Neural cell (in vitro differentiated cells): ENCODE results near the gene SEC24C. TPM values are rescaled to one million over a fixed set of nuclear protein-coding genes. Genes with fewer than 3 reads are reported as not detected.

Experiments
- H2AFZ ChIP-seq: fragments of 200-600, 300-800 bp; sonication (generic), shearing (Covaris generic); 2 replicates; pipeline ENCODE4 v1.6.0; 2014; ENCODE audit warnings: low read depth, mild to moderate bottlenecking, antibody characterized with exemption, low read length, moderate library complexity
- H3F3A ChIP-seq: fragments of 200-600 bp; shearing (Covaris generic); 2 replicates; pipeline ENCODE4 v1.6.1; 2016; ENCODE audit warnings: mild to moderate bottlenecking, moderate library complexity, mixed read lengths, antibody characterized with exemption, low read length; ENCODE audit not compliant: insufficient read depth, poor library complexity, severe bottlenecking
- H3K27ac ChIP-seq: fragments of 200-600, 300-800 bp; sonication (generic), shearing (Covaris generic); 2 replicates; pipeline ENCODE4 v1.5.1; 2014; ENCODE audit warnings: mild to moderate bottlenecking, low read length, moderate library complexity
- H3K27me3 ChIP-seq: fragments of 300-800, 200-600 bp; sonication (generic), shearing (Covaris generic); 2 replicates; pipeline ENCODE4 v1.6.0; 2014; ENCODE audit warnings: mild to moderate bottlenecking, low read depth, low read length, moderate library complexity; ENCODE audit not compliant: insufficient read depth
- H3K36me3 ChIP-seq: fragments of 300-800, 200-600 bp; sonication (generic), shearing (Covaris generic); 2 replicates; pipeline ENCODE4 v1.5.1; 2014; ENCODE audit warnings: mild to moderate bottlenecking, antibody characterized with exemption, low read length, moderate library complexity; ENCODE audit not compliant: insufficient read depth
- H3K4me2 ChIP-seq: fragments of 300-800, 200-600 bp; sonication (generic), shearing (Covaris generic); 2 replicates; pipeline ENCODE4 v1.6.0; 2014; ENCODE audit warnings: mild to moderate bottlenecking, low read length
- H3K4me3 ChIP-seq: fragments of 300-800, 200-600 bp; sonication (generic), shearing (Covaris generic); 2 replicates; pipeline ENCODE4 v1.5.1; 2014; ENCODE audit warnings: mild to moderate bottlenecking, low read length, moderate library complexity
- H3K79me2 ChIP-seq: fragments of 200-600 bp; shearing (Covaris generic); replicated peaks from 2 replicates; pipeline ENCODE4 v1.6.0; 2014; ENCODE audit warnings: mild to moderate bottlenecking, low read length, moderate library complexity; ENCODE audit not compliant: insufficient read depth
- H3K9ac ChIP-seq: fragments of 300-800, 200-600 bp; sonication (generic), shearing (Covaris generic); 2 replicates; pipeline ENCODE4 v1.6.1; 2016; ENCODE audit warnings: mild to moderate bottlenecking, low read length, mixed read lengths
- H3K9me2 ChIP-seq: fragments of 200-600 bp; shearing (Covaris generic); 2 replicates; pipeline ENCODE4 v1.6.1; 2016; ENCODE audit warnings: mild to moderate bottlenecking, low read length, mixed read lengths; ENCODE audit not compliant: insufficient read depth
- H3K9me3 ChIP-seq: fragments of 200-600, 300-800 bp; sonication (generic), shearing (Covaris generic); 2 replicates; pipeline ENCODE4 v1.6.1; 2016; ENCODE audit warnings: mild to moderate bottlenecking, mixed run types, low read length, moderate library complexity, mixed read lengths
- H4K20me1 ChIP-seq: fragments of 200-600 bp; shearing (Covaris generic); 2 replicates; pipeline ENCODE4 v1.6.1; 2016; ENCODE audit warnings: mild to moderate bottlenecking, mixed run types; ENCODE audit not compliant: insufficient read depth
- EP300 ChIP-seq: fragments of 450-650 bp; conservative IDR thresholded peaks from 2 replicates; pipeline ENCODE4 v1.6.1; 2014; ENCODE audit warnings: antibody characterized with exemption, mild to moderate bottlenecking, moderate library complexity; ENCODE audit not compliant: poor library complexity, severe bottlenecking
- EZH2 ChIP-seq: fragments of 200-600, 300-800 bp; shearing (Covaris generic), sonication (generic); IDR thresholded peaks from 2 replicates; pipeline ENCODE4 v1.6.1; 2014; ENCODE audit warnings: antibody characterized with exemption, low read length, borderline replicate concordance, mild to moderate bottlenecking; ENCODE audit not compliant: insufficient read depth, poor library complexity, severe bottlenecking
- MXI1 ChIP-seq: fragments of 450-650 bp; conservative IDR thresholded peaks from 2 replicates; pipeline ENCODE4 v1.6.1; 2014; ENCODE audit warnings: antibody characterized with exemption, mild to moderate bottlenecking; ENCODE audit not compliant: poor library complexity, severe bottlenecking
- POLR2AphosphoS5 ChIP-seq: IDR thresholded peaks from 2 replicates; pipeline ENCODE4 v1.6.1; 2012
- RAD21 ChIP-seq: fragments of 450-650 bp; conservative IDR thresholded peaks from 2 replicates; pipeline ENCODE4 v1.6.1; 2014; ENCODE audit warnings: antibody characterized with exemption, mild to moderate bottlenecking, moderate library complexity
- SMC3 ChIP-seq: fragments of 450-650 bp; conservative IDR thresholded peaks from 2 replicates; pipeline ENCODE4 v1.6.1; 2014; ENCODE audit warnings: antibody characterized with exemption, mild to moderate bottlenecking, moderate library complexity; ENCODE audit not compliant: poor library complexity
- TAF1 ChIP-seq: IDR thresholded peaks from 2 replicates; pipeline ENCODE4 v1.6.1; 2012; ENCODE audit warnings: low read depth
- polyA plus RNA-seq: library from polyadenylated mRNA; depleted of rRNA; stranded (reverse); fragments of >200 nt; gene quantifications from 2 replicates; pipeline ENCODE4 v1.2.3, GENCODE V29; 2014
- TF ChIP-seq, protein P1 (sequence below): IDR thresholded peaks from 2 replicates; pipeline ENCODE4 v1.6.1; 2012; ENCODE audit warnings: borderline replicate concordance
- TF ChIP-seq, protein P2 (sequence below): fragments of 450-650 bp; IDR thresholded peaks from 2 replicates; pipeline ENCODE4 v1.5.1; 2014; ENCODE audit warnings: antibody characterized with exemption, mild to moderate bottlenecking, moderate library complexity; ENCODE audit not compliant: poor library complexity, severe bottlenecking

SEC24C gene
- polyA plus RNA-seq, 1 donor from 2014 or later, result 43.0 TPM

DNA sequence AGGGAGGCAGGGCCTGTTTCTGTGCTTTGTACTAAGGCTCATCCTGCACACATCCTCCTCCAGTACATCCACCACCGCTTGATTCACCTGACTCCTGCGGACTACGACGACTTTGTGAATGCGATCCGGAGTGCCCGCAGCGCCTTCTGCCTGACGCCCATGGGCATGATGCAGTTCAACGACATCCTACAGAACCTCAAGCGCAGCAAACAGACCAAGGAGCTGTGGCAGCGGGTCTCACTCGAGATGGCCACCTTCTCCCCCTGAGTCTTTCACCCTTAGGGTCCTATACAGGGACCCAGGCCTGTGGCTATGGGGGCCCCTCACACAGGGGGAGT, 57.0 kb downstream of the SEC24C start:
- Histone ChIP-seq H2AFZ (no peak overlapping the region), H3K9me2 (no peaks in the 10 kb centered on the region), H3K9me3 (no peaks in the 10 kb centered on the region), H3K4me3 (no peak overlapping the region), H3K36me3 (peaks cover 14% of the 10 kb centered on the region), H3K27ac (no peak overlapping the region), H3F3A (no peaks in the 10 kb centered on the region), H3K27me3 (no peaks in the 10 kb centered on the region), H4K20me1 (no peaks in the 10 kb centered on the region), H3K79me2 (no peaks in the 10 kb centered on the region), H3K4me2 (no peak overlapping the region), H3K9ac (no peak overlapping the region)
- TF ChIP-seq MXI1, result no peak
- TF ChIP-seq POLR2AphosphoS5, result peak; percentile 23

DNA sequence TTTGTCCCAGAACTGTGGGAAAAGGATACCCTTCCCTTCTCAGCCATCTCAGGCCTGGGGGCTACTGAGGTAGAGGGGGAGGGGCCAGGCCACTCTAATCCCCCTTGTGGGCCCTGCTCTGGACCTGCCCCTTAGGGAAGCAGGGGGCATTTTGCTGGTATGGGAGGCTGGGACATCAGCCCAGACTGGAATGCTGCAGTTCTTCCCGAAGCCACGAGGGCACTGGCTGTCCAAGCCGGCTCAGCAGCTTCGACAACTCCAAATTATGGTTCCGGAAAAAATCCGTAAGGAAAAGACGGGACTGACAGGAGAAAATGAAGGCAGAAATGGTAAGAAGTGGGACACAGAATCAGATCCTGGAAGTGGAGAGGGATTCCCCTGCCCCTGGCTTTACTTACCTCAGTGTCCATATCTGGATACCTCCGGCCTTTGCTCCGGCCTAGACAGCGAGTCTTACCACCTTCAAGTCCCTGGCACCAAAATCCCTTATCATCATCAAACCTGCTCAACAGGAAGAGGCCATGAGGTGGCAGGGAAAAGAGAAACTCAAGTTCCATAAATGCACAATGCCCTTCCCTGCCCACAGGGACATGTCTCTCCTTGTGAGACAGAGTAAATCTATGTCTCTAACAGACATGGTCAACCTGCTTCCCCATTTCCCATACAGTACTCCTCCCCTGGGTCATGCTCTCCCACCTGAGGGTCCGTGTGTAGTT, 58.3 kb downstream of the SEC24C start:
- TF ChIP-seq RAD21 (no peak), MXI1 (no peak), EP300 (no peak), POLR2AphosphoS5 (no peak), SMC3 (no peak), TAF1 (no peak), EZH2 (no peak)
- TF ChIP-seq, protein P1, sequence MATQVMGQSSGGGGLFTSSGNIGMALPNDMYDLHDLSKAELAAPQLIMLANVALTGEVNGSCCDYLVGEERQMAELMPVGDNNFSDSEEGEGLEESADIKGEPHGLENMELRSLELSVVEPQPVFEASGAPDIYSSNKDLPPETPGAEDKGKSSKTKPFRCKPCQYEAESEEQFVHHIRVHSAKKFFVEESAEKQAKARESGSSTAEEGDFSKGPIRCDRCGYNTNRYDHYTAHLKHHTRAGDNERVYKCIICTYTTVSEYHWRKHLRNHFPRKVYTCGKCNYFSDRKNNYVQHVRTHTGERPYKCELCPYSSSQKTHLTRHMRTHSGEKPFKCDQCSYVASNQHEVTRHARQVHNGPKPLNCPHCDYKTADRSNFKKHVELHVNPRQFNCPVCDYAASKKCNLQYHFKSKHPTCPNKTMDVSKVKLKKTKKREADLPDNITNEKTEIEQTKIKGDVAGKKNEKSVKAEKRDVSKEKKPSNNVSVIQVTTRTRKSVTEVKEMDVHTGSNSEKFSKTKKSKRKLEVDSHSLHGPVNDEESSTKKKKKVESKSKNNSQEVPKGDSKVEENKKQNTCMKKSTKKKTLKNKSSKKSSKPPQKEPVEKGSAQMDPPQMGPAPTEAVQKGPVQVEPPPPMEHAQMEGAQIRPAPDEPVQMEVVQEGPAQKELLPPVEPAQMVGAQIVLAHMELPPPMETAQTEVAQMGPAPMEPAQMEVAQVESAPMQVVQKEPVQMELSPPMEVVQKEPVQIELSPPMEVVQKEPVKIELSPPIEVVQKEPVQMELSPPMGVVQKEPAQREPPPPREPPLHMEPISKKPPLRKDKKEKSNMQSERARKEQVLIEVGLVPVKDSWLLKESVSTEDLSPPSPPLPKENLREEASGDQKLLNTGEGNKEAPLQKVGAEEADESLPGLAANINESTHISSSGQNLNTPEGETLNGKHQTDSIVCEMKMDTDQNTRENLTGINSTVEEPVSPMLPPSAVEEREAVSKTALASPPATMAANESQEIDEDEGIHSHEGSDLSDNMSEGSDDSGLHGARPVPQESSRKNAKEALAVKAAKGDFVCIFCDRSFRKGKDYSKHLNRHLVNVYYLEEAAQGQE, result no peak
- TF ChIP-seq, protein P2, sequence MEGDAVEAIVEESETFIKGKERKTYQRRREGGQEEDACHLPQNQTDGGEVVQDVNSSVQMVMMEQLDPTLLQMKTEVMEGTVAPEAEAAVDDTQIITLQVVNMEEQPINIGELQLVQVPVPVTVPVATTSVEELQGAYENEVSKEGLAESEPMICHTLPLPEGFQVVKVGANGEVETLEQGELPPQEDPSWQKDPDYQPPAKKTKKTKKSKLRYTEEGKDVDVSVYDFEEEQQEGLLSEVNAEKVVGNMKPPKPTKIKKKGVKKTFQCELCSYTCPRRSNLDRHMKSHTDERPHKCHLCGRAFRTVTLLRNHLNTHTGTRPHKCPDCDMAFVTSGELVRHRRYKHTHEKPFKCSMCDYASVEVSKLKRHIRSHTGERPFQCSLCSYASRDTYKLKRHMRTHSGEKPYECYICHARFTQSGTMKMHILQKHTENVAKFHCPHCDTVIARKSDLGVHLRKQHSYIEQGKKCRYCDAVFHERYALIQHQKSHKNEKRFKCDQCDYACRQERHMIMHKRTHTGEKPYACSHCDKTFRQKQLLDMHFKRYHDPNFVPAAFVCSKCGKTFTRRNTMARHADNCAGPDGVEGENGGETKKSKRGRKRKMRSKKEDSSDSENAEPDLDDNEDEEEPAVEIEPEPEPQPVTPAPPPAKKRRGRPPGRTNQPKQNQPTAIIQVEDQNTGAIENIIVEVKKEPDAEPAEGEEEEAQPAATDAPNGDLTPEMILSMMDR, result no peak
- Histone ChIP-seq H3K9me3 (no peaks in the 10 kb centered on the region), H3K9me2 (no peaks in the 10 kb centered on the region), H3K27ac (no peak overlapping the region), H2AFZ (no peak overlapping the region), H3K79me2 (no peaks in the 10 kb centered on the region), H3K36me3 (peaks cover 14% of the 10 kb centered on the region), H4K20me1 (no peaks in the 10 kb centered on the region), H3F3A (no peaks in the 10 kb centered on the region), H3K9ac (no peak overlapping the region), H3K27me3 (no peaks in the 10 kb centered on the region), H3K4me2 (no peak overlapping the region), H3K4me3 (no peak overlapping the region)
